Hepatocyte (in vitro differentiated cells): Measurements from ENCODE around the gene NADSYN1.

ENCODE experiments used
- CTCF ChIP-seq: fragments of 200-600 bp; sonication (generic); IDR thresholded peaks from 2 replicates; pipeline ENCODE4 v1.5.1; 2016; ENCODE audit warnings: antibody characterized with exemption, mild to moderate bottlenecking; ENCODE audit not compliant: poor library complexity
- EZH2 ChIP-seq: fragments of 200-600 bp; sonication (generic); IDR thresholded peaks from 2 replicates; pipeline ENCODE4 v1.6.1; 2016; ENCODE audit warnings: antibody characterized with exemption, mild to moderate bottlenecking, borderline replicate concordance
- EZH2phosphoT487 ChIP-seq: fragments of 200-600 bp; sonication (generic); IDR thresholded peaks from one replicate; pipeline ENCODE4 v1.6.1; 2018; ENCODE audit warnings: antibody characterized with exemption, mild to moderate bottlenecking, low read depth, moderate library complexity; ENCODE audit not compliant: unreplicated experiment, severe bottlenecking

- TF ChIP-seq EZH2phosphoT487 (no peak), CTCF (no peak), EZH2 (no peak)
These were observed 73.0 kb downstream of the NADSYN1 start for GRCh38 chr11:71525938-71526495.
